ENCODE measurements around the gene IRF2BPL.

The IRF2BPL gene

DNA sequence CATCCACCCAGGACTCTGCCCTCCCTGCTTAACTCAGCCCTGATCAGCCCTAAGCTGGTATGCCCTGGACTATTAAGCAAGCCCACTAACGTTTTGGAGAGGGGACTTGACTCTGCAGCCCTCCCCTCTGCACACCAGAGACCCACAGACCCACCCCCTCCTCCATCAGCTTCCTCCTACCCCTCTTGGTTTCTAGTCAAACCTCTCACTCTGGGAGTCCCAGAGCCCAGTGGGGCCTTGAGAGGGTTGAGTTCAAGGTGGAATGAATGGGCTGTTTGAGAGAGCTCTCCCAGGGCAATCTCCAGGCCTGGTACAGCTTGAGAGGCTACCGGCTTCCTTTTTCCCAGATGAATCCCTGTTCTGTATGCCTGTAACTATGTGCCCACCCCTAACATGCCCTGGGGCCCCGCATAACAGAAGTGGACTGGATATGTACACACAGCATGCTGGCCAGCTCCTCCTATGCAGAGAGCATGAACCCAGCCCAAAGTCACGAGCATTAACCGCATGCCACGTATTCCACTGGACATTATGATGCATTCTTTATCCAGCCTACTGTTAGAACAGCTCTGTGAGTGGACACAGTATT lies 43.6 kb downstream of the IRF2BPL start:
- DNase-seq: no peak

DNA sequence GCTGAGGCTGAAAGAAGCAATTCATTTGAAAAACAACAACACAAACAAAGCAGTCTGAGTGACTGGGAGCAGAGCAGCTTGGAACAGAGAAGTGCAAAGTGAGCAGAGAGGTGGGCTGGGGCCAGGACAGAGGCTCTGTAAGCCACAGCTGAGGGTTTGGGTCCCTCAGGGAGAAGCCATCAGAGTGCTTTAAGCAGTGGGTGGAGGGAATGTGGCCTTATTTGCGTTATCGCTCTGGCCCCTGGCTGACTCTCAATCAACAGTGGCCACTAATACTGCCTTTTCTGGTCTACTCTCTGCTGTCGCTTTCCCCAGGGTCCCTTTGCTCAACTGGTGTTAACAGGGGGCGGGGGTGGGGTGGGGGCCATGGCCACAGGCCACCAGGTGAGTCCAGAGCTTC lies 44.2 kb downstream of the IRF2BPL start:
- no peak for DNase-seq

DNA sequence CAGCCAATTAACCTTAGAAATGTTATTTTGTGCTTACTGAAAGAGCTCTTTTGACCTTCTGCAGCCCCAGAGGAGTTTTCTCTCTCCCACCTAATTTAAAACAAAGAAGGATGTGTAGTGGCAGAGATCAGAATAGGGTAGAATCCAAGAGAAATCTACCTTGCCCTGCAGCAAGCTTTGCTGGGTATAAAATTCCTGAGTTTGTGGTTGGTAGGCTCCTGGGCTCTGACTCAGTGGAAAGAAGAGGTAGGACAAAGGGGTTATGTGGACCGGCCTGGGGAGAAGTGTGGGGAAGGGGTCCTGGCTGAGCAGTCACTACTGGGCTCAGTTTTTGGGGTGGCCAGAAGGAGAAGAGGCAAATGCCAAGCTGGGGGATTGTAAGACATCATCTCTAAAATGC lies 46.8 kb downstream of the IRF2BPL start:
- no peak for DNase-seq

DNA sequence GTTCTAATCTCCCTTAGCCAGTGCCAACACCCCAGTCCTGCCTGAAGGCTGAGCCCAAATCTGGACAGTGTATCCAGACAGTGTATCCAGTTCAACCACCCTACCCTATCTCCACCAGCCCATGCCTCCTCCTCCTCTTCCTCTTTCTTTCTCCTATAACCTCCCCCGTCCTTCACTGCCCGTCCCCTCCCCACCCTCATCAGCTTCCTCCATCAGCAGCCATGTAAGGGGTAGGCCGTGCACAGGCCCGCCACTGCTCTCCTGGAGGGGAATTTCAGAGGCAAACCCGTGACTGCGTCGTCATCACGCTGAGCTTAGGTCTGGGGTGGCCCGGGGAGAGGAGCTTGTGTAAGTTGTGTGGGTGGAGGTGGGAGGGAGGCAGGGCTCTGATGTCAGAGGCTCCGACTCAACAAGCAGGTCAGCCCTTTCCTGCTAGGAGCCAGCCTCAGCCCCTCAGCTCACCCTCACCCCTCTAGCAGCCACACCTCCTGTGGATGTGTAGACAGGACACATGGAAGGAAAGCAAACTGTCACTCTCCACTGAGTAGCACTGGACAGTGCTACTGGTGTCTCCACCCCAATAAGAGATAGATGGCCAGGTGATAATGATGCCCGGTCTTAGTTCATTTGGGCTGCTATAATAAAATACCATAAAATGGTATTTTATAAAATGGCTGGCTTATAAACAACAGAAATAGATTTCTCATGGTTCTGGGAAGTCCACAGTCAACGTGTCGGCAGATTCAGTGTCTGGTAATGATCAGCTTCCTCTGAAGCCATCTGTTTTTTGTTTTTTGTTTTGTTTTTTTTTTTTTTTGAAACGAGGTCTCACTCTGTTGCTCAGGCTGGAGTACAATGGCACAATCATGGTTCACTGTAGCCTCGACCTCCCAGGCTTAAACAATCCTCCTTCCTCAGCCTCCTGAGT lies 50.5 kb downstream of the IRF2BPL start:
- DNase-seq: peak; percentile 79

DNA sequence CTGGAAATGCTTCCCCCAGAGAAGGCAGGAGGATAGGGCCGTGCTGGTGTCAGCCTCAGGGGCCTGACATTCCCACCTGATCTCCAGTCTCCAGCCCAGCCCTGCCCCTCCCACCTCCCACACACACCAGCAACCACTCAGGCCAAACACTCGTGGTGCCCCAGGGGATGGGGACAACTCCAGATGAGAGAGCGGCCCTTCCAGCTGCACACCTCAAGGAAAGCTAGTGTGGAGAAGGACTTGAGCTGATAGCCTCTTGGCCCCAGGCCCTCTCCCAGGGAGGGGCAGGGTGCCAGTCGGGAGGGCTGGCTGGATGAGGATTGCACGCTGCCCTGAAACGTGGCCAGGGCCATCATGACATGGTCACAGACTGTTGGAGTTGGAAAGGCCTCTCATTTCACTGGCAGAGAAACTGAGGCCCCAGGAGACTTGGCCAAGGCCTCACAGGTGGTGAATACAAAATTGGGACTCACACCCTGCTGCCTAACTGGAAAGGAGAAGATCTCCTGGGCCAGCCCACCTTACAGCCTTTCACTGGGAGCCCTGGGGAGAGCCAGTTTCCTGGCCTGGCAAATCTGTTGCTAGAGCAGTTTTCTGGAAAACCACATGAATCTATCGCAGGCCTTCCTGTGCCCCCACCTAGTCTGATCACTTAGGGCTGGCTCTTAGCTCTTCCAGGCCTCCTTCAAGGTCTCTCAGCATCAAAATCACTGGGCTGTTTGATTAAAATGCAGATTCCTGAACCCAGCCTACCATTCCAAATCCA lies 52.1 kb downstream of the IRF2BPL start:
- no peak for DNase-seq

DNA sequence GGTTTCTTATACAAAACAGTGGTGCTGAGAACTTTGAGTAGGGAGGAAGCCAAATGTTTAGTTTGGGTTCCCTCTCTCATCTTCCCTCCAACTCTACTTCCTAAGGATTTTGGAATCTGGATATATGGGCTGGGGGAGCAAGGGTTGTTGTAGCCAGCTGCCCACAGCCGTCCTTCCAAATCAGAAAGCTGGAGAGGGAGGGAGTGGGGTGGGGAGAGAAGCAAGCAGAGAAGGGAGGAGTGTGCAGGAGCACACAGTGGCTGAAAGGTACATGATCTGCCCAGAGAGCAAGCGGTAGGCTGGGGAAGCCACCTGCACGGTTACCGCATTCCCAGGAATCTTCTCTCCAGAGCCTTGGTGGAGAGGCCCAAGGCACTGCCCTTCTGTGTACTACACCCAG lies 52.7 kb downstream of the IRF2BPL start:
- no peak for DNase-seq

DNA sequence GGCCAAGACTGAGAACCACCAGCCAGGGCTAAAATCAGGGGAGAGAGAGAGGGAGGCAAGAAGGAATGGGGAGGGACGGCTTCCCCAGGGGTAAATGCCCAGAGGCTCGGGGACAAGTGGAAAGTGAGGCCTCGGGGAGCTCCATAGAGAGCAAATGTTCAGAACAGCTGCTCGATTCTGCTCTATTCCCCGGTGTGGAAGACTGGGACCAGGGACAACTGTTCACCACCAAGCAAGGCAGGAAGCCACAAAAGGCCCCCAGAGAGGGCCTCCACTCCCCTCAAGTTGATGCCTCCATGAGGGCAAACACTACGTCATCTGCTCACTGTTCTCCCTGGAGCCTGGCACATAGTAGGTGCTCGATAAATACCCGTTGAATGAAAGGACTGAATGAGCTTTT lies 53.5 kb downstream of the IRF2BPL start:
- DNase-seq: no peak

Measured in activated T-cell treated with anti-CD3 and anti-CD28 coated beads, Interleukin-2, amount 50 U/mL, for 1 hour (primary cell).